OCI-LY7 (cell line): Measurements from ENCODE around the gene BTG3. TPM values are rescaled to one million over a fixed set of nuclear protein-coding genes. Genes with fewer than 3 reads are reported as not detected.

Experiments
- BruUV-seq: library from RNA; stranded (reverse); fragments of 400-500 nt; replicated peaks from 2 replicates; lab custom pipeline; 2021; lab: Mats Ljungman, UMichigan
- CTCF ChIA-PET: fragments of 300-600 bp; sonication (Branson Sonifier 250); formaldehyde crosslinking; loops from one replicate; lab custom pipeline; 2022; ENCODE audit warnings: antibody characterized with exemption; ENCODE audit not compliant: unreplicated experiment; lab: Charles Lee
- POLR2A ChIA-PET: fragments of 300-600 bp; sonication (Branson Sonifier 250); formaldehyde crosslinking; loops from one replicate; lab custom pipeline; 2022; ENCODE audit warnings: antibody characterized with exemption; lab: Charles Lee
- DNase-seq: peaks from one replicate; pipeline ENCODE4 v3.0.0-alpha.2; 2015; ENCODE audit warnings: low spot score
- H2AFZ ChIP-seq: fragments of 200-600 bp; sonication (generic), shearing (Covaris generic); 2 replicates; pipeline ENCODE4 v1.6.1; 2014; ENCODE audit warnings: mild to moderate bottlenecking, antibody characterized with exemption, low read length, moderate library complexity
- H3K27ac ChIP-seq: fragments of 200-600 bp; sonication (generic); 2 replicates; pipeline ENCODE4 v1.5.1; 2014; ENCODE audit warnings: mixed run types, low read depth, mild to moderate bottlenecking, moderate library complexity, low read length, inconsistent platforms; ENCODE audit not compliant: poor library complexity, severe bottlenecking
- H3K36me3 ChIP-seq: fragments of 200-600 bp; sonication (generic); 2 replicates; pipeline ENCODE4 v1.6.1; 2014; ENCODE audit warnings: mild to moderate bottlenecking, antibody characterized with exemption, low read length, moderate library complexity, mixed read lengths; ENCODE audit not compliant: insufficient read depth
- H3K4me1 ChIP-seq: fragments of 200-600 bp; sonication (generic); 2 replicates; pipeline ENCODE4 v1.5.1; 2014; ENCODE audit warnings: mild to moderate bottlenecking, low read length; ENCODE audit not compliant: insufficient read depth, poor library complexity, severe bottlenecking
- H3K4me2 ChIP-seq: fragments of 200-600 bp; sonication (generic); 2 replicates; pipeline ENCODE4 v1.6.1; 2014; ENCODE audit warnings: mild to moderate bottlenecking, low read length
- H3K4me3 ChIP-seq: fragments of 200-600 bp; sonication (generic); 2 replicates; pipeline ENCODE4 v1.5.1; 2014; ENCODE audit warnings: mild to moderate bottlenecking, low read depth, low read length; ENCODE audit not compliant: poor library complexity, severe bottlenecking
- H3K79me2 ChIP-seq: fragments of 200-600 bp; sonication (generic); 2 replicates; pipeline ENCODE4 v1.6.1; 2016; ENCODE audit warnings: low read depth, mild to moderate bottlenecking, low read length, moderate library complexity, mixed read lengths; ENCODE audit not compliant: insufficient read depth
- H3K9me2 ChIP-seq: fragments of 200-600 bp; sonication (generic); 2 replicates; pipeline ENCODE4 v1.6.1; 2016; ENCODE audit warnings: mild to moderate bottlenecking, low read length, mixed read lengths; ENCODE audit not compliant: insufficient read depth
- H3K9me3 ChIP-seq: fragments of 200-600 bp; sonication (generic); 2 replicates; pipeline ENCODE4 v1.6.1; 2014; ENCODE audit warnings: mild to moderate bottlenecking, mixed run types, low read length, mixed read lengths
- H4K20me1 ChIP-seq: fragments of 200-600 bp; sonication (generic); 2 replicates; pipeline ENCODE4 v1.6.1; 2014; ENCODE audit warnings: mild to moderate bottlenecking, antibody characterized with exemption, low read length, moderate library complexity, mixed read lengths; ENCODE audit not compliant: insufficient read depth
- CTCF ChIP-seq: fragments of 200-600 bp; sonication (generic); conservative IDR thresholded peaks from 2 replicates; pipeline ENCODE4 v1.5.1; 2014; ENCODE audit warnings: mild to moderate bottlenecking, antibody characterized with exemption, low read length, moderate library complexity, mixed read lengths
- EZH2phosphoT487 ChIP-seq: fragments of 200-600 bp; sonication (generic); IDR thresholded peaks from 2 replicates; pipeline ENCODE4 v1.6.1; 2018; ENCODE audit warnings: low read depth, borderline replicate concordance, mild to moderate bottlenecking, mixed run types, antibody characterized with exemption, low read length, moderate library complexity, mixed read lengths
- intact Hi-C: fragments of 100-400 bp; cut with micrococcal nuclease; formaldehyde crosslinking; loops from one replicate; pipeline ENCODE4 v1.10.0; 2022; ENCODE audit not compliant: unreplicated experiment
- total RNA-seq, 2 experiments: library from RNA; depleted of rRNA in 1 of 2; stranded (reverse); fragments of >200 nt in 1 of 2; shearing (Covaris generic) in 1 of 2; gene quantifications; 2 replicates each; pipeline ENCODE4 v1.2.3, GENCODE V29; 2014 to 2022

Gene BTG3
- total RNA-seq, 2 experiments from 2014 or later = 28.8 to 36.4 TPM

GRCh38 chr21:17590430-17590829 lies 22.3 kb downstream of the BTG3 start:
- ChIA-PET CTCF (no interaction called here), POLR2A (interaction anchor here (0.6 kb wide), 1 partner anchor 395 kb away, joined by 3 read pairs; no protein-coding TSS in a partner anchor)
- H3K79me2 ChIP-seq = no peaks in the 10 kb centered on the region
- H2AFZ ChIP-seq = no peak overlapping the region
- no peak overlapping the region for H3K4me3 ChIP-seq
- DNase-seq = no peak
- intact Hi-C loops = no loop called here
- peaks cover 68% of the 10 kb centered on the region for H3K36me3 ChIP-seq
- H3K27ac ChIP-seq = no peak overlapping the region
- H3K4me2 ChIP-seq = no peak overlapping the region
- H3K9me2 ChIP-seq = no peaks in the 10 kb centered on the region
- no peaks in the 10 kb centered on the region; the same call in 1 of the 2 replicates for H4K20me1 ChIP-seq
- no peaks in the 10 kb centered on the region for H3K4me1 ChIP-seq
- H3K9me3 ChIP-seq = no peaks in the 10 kb centered on the region
- no TSS peak for BruUV-seq
- TF ChIP-seq EZH2phosphoT487 (no peak), CTCF (no peak)

- no TSS peak for BruUV-seq
- no peak overlapping the region for H2AFZ ChIP-seq
- H3K9me3 ChIP-seq = no peaks in the 10 kb centered on the region
- no peaks in the 10 kb centered on the region for H3K79me2 ChIP-seq
- no peak overlapping the region for H3K27ac ChIP-seq
- no peaks in the 10 kb centered on the region for H3K4me1 ChIP-seq
- no peak overlapping the region for H3K4me3 ChIP-seq
- TF ChIP-seq CTCF (peak; percentile 88), EZH2phosphoT487 (no peak)
- no peaks in the 10 kb centered on the region; the same call in 1 of the 2 replicates for H4K20me1 ChIP-seq
- peaks cover 24% of the 10 kb centered on the region for H3K36me3 ChIP-seq
- POLR2A ChIA-PET = interaction anchor here (0.6 to 1.8 kb wide), 11 partner anchors 10 to 1504 kb away, joined by 3 to 17 read pairs (median 4); no protein-coding TSS in a partner anchor
- DNase-seq = peak; percentile 72
- no peaks in the 10 kb centered on the region for H3K9me2 ChIP-seq
- H3K4me2 ChIP-seq = no peak overlapping the region
- intact Hi-C loops = loop anchor here (1.0 to 5.0 kb wide), 2 partner anchors 159 to 199 kb away; no protein-coding TSS in a partner anchor
- CTCF ChIA-PET = interaction anchor here (1.0 to 2.7 kb wide), 3 partner anchors 198 to 200 kb away, joined by 3 to 12 read pairs (median 5); no protein-coding TSS in a partner anchor
Observed at GRCh38 chr21:17585875-17586450, 26.7 kb downstream of the BTG3 start.

GRCh38 chr21:17583898-17584297 lies 28.8 kb downstream of the BTG3 start:
- Histone ChIP-seq H2AFZ (no peak overlapping the region), H3K9me2 (no peaks in the 10 kb centered on the region), H3K4me3 (no peak overlapping the region), H3K27ac (no peak overlapping the region), H3K9me3 (no peaks in the 10 kb centered on the region), H4K20me1 (no peaks in the 10 kb centered on the region), H3K79me2 (no peaks in the 10 kb centered on the region), H3K36me3 (peaks cover 7% of the 10 kb centered on the region; the same call in 1 of the 2 replicates), H3K4me1 (no peaks in the 10 kb centered on the region), H3K4me2 (no peak overlapping the region)
- BruUV-seq = no TSS peak
- ChIA-PET CTCF (interaction anchor here (2.7 kb wide), 1 partner anchor 195 kb away, joined by 12 read pairs; no protein-coding TSS in a partner anchor), POLR2A (no interaction called here)
- TF ChIP-seq EZH2phosphoT487 (no peak), CTCF (no peak)
- no peak for DNase-seq
- intact Hi-C loops = no loop called here
